GM18909 (cell line): ENCODE measurements around the gene RAB3GAP2.
"Not testable (repeated sequence)": the region's sequence is repeated elsewhere in the genome, so short reads cannot be mapped to it uniquely, and the experiment has no call there.

ENCODE experiments used
- ATAC-seq: cut with Tn5 transposase; IDR thresholded peaks from one replicate; pipeline ENCODE4 v1.9.1; 2021; ENCODE audit warnings: mild to moderate bottlenecking; ENCODE audit not compliant: unreplicated experiment, poor library complexity

The RAB3GAP2 gene, protein sequence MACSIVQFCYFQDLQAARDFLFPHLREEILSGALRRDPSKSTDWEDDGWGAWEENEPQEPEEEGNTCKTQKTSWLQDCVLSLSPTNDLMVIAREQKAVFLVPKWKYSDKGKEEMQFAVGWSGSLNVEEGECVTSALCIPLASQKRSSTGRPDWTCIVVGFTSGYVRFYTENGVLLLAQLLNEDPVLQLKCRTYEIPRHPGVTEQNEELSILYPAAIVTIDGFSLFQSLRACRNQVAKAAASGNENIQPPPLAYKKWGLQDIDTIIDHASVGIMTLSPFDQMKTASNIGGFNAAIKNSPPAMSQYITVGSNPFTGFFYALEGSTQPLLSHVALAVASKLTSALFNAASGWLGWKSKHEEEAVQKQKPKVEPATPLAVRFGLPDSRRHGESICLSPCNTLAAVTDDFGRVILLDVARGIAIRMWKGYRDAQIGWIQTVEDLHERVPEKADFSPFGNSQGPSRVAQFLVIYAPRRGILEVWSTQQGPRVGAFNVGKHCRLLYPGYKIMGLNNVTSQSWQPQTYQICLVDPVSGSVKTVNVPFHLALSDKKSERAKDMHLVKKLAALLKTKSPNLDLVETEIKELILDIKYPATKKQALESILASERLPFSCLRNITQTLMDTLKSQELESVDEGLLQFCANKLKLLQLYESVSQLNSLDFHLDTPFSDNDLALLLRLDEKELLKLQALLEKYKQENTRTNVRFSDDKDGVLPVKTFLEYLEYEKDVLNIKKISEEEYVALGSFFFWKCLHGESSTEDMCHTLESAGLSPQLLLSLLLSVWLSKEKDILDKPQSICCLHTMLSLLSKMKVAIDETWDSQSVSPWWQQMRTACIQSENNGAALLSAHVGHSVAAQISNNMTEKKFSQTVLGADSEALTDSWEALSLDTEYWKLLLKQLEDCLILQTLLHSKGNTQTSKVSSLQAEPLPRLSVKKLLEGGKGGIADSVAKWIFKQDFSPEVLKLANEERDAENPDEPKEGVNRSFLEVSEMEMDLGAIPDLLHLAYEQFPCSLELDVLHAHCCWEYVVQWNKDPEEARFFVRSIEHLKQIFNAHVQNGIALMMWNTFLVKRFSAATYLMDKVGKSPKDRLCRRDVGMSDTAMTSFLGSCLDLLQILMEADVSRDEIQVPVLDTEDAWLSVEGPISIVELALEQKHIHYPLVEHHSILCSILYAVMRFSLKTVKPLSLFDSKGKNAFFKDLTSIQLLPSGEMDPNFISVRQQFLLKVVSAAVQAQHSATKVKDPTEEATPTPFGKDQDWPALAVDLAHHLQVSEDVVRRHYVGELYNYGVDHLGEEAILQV (N-terminal part only)

DNA sequence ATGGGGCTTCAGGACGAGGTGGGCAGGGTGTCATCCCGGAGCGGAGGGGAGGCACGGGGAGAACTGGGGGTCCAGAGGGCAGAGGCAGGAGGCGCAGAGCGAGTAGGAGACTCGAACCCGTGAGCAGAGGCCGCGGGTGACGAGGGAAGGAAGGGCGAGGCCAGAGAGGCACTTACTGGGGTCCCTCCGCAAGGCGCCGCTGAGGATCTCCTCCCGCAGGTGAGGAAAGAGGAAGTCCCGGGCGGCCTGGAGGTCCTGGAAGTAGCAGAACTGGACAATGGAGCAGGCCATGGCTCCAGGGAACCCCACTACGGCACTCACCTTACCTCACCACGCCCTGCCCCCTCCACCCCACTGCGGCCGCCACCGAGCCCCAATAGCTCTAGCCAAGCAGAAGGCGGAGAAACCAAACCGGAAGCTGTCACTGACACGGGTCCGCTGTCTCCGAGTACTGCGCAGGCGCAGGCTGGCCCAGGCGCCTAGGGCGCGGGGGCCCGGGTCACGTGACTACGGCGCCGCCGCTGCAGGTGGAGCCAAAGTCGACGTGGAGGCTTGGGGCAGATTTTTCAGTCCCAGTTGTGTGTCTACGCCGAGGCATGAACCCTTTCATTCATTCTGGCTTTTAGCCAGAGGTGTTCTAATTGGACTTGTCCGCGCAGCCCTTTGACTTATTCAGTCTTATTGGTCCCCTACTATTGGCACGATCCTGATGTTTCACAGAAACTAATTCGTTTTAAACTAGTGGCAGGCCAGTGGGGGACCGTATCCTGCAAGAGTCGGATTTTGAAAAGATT, at the start of gene RAB3GAP2:
Gene RAB3GAP2, minus strand, starts transcription at position 407 of the 794 bp plus-strand sequence. Its CDS starts 116 bp downstream, at position 291.
- peak; percentile 97 for ATAC-seq

DNA sequence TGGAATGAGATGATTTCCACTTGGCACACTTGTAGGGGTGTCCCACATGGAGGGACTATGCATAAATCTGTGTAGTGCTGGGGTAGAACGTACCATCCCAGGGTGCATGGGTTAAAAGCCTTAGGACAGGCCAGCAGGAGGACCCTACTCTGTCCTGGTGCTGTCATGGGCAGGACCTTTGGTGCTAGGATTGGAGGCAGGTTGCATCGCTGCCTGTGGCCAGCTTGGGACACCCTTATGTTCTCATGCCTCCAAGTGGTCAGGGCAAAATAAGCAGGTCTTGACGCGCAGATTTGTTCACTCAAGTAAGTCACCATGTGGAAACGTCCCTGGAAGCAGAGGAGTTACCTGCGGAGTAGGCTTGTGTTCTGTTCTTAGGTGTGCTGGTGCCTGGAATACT, 49.5 kb upstream of the RAB3GAP2 start:
- no peak for ATAC-seq

DNA sequence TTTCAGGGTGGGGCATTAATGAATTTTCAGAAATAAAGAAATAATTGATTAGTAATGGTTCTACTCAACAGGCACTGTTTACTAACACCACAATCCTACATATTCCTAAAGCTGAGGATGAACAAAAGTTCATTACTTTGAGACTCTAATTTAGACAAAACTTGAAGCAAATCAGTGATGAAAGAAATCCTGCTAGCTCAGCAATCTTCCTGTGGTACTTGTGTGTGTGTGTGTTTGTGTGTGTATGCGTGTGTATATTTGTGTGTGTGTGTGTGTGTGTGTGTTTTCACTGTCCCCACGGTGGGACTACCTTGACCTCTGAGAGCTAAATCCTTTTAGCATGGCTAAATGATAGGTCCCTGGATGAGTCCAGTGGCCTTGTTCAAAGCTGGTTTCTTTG, 48.5 kb upstream of the RAB3GAP2 start:
- no peak for ATAC-seq

DNA sequence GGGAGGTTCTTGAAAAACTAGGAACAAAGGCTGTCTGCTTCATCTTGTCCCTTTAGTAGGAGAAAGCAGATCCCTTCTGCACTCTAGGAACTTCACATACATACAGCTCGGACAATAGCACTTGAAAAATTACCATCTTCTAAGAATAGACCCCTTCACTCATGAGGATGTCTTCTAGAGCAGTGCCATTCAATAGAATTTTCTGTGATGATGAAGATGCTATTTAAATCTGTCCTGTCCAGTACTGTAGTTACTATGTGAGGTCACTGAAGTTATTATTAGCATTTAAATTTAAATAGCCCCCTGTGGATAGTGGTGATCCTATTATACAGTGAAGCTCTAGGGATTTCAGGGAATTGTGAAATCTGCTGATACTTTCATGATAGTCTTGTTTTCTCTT, 46.4 kb upstream of the RAB3GAP2 start:
- no peak for ATAC-seq

DNA sequence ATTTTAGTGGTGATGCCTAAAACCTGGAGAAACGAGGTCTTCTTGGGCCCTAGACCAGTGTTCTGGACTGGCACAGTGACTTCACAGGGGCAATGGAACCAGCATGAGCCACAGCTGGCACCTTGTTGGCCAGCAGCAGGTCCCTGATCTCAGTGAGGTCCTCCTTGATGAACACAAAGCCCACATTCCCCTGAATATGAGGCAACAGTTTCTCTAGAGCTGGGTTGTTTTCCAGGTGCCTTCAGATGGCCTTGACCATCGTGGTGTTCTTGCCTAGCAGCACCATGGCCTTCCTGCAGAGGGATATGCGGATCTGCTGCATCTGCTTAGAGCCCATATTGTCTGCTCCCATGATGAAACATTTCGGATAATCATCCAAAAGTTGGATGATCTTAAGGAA, 44.9 kb upstream of the RAB3GAP2 start:
- ATAC-seq = no peak

DNA sequence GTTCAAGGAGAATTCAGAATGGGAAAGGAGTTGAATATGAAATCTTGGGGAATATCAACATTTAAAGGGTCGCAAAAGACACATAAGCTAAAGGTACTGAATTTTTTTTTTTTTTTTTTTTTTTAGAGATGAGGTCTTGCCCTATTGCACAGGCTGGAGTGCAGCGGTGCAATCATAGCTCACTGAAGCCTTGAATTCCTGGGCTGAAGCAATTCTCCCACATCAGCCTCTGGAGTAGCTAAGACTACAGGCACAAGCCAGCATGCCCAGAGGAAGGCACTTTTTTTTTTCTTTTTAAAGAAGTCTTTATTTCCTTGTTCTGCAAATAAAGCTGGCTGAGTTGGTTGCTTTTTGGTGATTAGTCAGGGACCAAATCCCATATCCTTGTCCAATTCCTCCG, 44.1 kb upstream of the RAB3GAP2 start:
- ATAC-seq = no peak

DNA sequence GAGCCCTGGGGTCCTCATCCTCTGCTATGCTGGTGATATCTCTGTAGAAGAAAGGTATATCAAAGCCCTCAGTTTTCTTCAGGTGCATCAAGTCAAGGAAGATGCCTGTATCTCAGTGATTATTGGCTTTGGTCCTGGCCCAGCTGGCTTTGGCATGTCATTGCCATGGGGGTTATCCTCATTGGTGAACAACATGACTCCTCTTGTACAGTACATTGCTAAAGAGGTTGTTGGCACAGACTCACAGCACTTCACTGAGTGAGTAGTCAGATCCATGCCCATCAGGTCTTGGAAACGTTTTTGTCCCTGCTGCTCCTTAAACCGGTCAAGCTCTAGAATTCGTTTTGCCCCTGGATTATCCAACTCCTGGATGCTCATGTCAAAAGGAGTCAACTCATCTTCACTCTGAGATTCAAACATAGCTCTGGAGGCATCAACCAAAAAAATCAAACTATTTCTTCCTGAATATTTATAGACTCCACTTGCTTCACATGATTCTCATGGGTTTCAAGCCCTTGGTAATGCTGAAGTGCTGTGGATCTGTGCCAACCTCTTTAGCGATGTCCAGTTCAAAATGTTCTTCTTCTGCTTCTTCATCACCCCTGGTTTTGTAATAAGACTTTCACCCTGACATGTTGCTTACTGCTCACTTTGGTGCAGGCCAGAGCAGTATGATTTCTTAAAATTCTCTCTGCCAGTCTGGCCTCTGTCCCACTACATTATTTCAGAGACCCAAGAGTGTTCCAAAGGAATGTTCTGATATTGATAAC, 43.0 kb upstream of the RAB3GAP2 start:
- no peak for ATAC-seq

DNA sequence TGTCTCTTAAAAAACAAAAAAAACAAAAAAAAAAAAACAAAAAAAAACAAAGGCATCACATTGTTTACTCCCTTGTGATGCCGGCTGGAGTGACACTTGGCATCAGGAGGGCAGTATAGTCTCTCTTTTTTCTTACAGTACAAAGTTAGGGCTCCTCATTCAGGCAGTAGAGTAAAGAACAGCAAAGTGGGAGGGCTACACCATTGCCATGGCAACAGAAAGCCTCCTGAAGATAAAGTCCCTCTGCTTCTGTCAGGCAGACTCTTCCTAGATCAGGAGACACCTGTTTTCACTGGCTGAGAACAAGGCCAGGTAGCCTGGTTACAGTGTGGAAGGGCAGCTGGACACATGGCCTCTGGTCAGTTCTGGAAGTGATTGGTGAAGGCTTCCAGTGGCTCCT, 41.3 kb upstream of the RAB3GAP2 start:
- no peak for ATAC-seq

DNA sequence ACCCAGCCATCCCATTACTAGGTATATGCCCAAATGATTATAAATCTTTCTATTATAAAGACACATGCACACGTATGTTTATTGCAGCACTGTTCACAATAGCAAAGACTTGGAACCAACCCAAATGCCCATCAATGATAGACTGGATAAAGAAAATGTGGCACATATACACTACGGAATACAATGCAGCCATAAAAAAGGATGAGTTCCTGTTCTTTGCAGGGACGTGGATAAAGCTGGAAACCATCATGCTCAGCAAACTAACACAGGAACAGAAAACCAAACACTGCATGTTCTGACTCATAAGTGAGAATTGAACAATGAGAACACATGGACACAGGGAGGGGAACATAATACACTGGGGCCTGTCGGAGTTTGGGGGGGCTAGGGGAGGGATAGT, 37.9 kb upstream of the RAB3GAP2 start:
- not testable (repeated sequence) for ATAC-seq

DNA sequence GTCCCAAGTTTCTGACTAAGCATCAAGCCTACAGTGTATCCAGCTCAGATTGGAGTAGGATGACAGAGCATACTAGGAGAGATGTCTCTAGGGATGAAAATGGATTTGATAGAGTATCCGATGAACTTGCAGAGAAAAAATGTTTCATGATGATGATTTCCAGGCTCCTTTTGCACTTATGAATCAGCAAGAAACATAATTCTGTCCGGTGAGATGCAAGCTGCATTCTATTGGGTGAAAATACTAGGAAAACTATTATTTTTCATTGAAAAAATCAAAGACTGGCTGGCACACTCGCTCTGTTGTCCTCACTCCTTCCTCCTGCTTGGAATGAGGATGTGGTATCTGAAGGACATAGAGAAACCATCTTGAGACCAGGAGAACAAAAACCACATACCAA, 35.4 kb upstream of the RAB3GAP2 start:
- ATAC-seq = no peak

DNA sequence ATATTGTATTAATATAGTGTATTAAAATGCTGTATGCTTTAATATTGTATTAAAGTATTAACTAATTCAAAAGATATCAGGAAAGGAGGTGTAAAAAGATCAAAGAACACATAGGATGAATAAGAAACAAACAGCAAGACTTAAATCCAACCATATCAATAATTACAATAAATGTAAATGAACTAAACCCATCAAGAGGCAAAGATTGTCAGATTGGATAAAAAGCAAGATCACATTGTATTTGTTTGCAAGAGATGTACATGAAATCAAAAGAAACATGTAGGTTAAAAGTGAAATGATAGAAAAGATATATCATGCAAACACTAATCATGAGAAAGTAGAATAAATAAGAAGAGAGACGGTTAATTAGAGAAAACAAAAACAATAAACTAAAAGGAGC, 34.1 kb upstream of the RAB3GAP2 start:
- no peak for ATAC-seq

DNA sequence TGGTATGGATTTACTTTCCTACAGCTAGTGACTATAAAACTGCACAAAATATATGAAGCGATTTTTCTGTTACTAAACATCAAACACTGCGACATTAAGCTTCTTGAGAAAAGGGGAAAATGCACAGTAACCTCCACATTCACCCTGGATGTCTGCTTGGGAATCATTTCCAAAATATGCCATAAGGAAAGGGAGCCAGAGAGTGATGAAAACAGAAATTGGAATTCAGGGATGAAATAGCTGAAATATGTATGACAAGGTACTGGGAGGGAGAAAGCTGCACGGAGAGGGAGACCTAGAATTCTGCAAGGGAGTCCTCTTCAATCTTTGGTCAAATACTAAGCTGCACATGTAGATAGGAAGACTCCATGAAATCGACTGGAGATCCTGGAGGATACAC, 31.6 kb upstream of the RAB3GAP2 start:
- ATAC-seq = no peak

DNA sequence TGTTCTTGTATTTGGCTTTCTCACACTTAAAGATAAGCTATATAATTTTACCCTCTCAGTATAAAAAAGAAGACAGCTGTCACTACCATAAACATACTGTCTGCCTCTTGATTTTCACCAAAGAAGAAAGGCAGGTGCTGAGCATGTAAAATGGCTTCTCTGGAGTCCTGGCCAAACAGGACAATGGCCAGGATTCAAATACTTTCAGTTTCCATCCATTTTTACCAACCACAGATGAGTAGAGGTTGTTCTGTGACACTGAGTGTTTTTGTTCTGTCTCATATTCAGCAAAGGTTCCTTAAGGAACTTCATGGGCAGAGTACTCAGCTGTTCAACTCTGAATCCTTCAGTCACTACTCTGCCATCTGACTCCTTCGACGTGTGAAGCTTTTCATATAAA, 29.4 kb upstream of the RAB3GAP2 start:
- ATAC-seq = no peak

DNA sequence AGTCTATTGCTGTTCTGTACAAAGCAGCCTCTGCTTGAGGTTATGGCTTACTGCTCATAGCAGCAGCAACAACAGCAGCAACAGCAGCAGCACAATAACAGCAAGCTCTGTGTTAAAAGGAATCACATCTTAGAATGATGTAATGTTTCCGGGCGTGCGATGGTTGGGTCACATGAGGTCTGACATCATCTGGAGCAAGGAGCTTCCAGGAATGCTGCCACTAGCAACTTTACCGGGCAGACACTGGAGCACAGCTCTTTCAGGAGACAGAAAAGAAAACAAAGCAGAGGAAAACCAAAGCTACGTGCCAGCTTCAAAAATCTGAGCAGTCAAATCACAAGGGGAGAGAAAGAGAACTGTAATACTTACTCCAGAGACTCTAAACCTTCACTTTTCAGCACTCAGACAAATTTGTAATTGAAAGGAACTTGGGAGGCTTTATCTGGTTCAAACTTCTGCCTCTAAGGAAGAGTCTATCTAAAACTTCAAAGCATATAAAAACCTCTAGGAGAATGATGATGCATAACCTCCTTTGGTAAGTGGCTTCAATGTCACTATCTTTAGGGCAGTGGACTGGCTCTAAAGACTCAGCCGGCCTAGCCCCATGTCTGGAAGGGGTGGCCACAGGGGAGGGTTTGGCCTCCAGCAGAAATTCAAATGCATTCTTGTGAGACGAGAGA, 28.3 kb upstream of the RAB3GAP2 start:
- no peak for ATAC-seq

DNA sequence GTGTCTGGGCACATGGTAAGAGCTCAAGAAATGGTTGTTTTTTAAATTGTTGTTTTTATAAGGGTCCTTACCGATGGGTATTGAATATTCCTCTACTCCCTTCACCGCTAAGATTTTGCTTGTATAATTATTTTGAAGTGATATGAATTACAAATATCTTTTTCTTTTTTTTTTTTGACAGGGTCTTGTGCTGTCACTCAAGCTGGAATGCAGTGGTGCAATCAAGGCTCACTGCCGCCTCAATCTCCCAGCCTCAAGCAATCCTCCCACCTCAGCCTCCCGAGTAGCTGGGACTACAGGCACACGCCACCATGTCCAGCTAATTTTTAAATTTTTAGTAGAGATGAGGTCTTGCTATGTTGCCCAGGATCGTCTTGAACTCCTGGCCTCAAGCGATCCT, 27.1 kb upstream of the RAB3GAP2 start:
- ATAC-seq = no peak

DNA sequence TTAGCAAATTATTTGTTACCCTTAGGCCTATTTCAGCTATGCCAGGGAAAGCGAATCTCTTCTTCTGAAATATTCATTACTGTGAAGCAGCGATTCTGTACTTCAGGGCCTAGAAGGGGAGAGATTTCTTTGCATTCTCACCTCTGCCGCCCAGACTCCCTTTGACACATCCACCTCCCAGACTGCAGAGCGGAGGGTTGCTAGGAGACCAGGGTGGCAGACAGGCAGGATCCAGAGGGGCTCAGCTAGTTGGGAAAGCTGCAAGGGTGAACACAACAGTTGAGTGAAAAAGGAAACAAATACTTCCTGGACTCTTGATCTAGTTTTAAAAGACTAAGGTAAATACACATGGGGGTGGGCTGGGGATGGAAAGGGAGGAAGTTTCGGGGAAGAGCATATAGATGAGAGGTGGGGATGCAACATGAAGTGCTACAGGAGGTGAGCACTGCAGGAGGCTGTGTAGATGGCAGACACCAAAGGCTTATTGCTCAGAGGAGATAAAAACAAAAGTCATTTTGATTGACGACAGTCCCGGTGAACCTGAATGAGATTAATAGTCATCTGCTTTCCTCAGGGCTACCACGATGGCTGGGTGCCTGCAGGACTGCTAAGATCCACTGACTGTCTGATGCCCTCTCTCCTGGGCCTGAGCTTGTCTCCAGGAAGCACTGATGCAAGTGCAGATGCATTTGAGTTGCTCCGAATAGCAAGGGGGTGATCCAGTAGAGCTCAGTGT, 26.4 kb upstream of the RAB3GAP2 start:
- ATAC-seq = no peak

DNA sequence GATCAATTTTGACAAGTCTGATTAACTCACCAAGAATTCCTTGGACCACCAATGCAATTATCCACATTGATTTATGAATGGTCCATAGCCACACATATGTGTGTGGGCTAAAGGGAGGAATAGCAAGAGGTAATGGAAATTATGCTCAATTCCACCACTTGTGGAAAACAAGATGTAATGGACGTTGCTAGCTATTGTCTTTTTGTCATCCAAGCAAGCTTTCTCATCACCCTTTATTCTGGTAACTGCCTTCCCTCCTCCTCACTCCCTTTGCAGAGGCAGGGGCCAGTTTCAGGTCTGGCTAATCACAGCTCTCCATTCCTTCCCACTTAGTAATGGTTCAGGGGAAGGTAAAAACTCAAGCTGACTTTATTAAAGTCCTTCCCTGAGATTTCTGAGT, 24.7 kb upstream of the RAB3GAP2 start:
- ATAC-seq = no peak

DNA sequence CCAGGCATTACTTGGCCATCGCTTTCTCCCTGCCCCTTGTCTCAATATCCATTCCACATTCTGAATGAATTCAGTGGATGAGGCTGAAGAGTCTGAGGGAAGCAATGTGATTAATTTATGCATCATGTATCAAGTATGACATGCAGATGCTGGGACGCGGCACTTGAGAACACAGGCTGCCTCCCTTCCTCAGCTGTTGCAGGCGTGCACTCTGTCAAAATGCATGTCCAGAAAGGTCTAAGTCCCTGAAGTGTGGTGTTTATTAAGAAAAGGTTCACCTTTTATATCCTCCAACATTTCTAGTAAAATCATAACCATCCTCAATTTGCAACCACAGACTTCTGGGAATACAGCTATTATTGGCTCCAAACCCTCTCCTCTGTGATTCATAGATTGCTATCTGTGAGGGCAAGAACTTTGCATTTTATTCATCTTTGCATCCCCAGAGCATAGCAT, 22.6 kb upstream of the RAB3GAP2 start:
- ATAC-seq = no peak
